Neuronal stem cell (in vitro differentiated cells): ENCODE data around the gene SLC22A9.

Experiments used
- DNase-seq: peaks from one replicate; pipeline ENCODE4 v3.0.0-alpha.2; 2013; ENCODE audit warnings: low spot score
- H2AFZ ChIP-seq: one replicate; pipeline ENCODE4 v1.6.1; 2013; ENCODE audit warnings: mild to moderate bottlenecking, low read length, inconsistent platforms
- H2AK5ac ChIP-seq: 2 replicates; pipeline ENCODE4 v1.6.1; 2013; ENCODE audit warnings: low read depth, mild to moderate bottlenecking, inconsistent platforms, low read length, moderate library complexity, mixed read lengths
- H2BK120ac ChIP-seq: 2 replicates; pipeline ENCODE4 v1.6.1; 2013; ENCODE audit warnings: low read depth, mild to moderate bottlenecking, inconsistent platforms, low read length, moderate library complexity, mixed read lengths
- H2BK12ac ChIP-seq: one replicate; pipeline ENCODE4 v1.6.1; 2013; ENCODE audit warnings: low read length, inconsistent platforms
- H2BK15ac ChIP-seq: 2 replicates; pipeline ENCODE4 v1.6.1; 2013; ENCODE audit warnings: mild to moderate bottlenecking, low read length, inconsistent platforms, mixed read lengths
- H2BK5ac ChIP-seq: one replicate; pipeline ENCODE4 v1.6.1; 2013; ENCODE audit warnings: inconsistent platforms, mild to moderate bottlenecking, low read length, moderate library complexity
- H3K14ac ChIP-seq: one replicate; pipeline ENCODE4 v1.6.1; 2013; ENCODE audit warnings: low read length, inconsistent platforms
- H3K18ac ChIP-seq: 2 replicates; pipeline ENCODE4 v1.6.1; 2013; ENCODE audit warnings: low read length, inconsistent platforms
- H3K23ac ChIP-seq: 2 replicates; pipeline ENCODE4 v1.6.1; 2013; ENCODE audit warnings: low read depth, mild to moderate bottlenecking, mixed read lengths, low read length, inconsistent platforms; ENCODE audit not compliant: poor library complexity
- H3K27ac ChIP-seq: replicated peaks from 3 replicates; pipeline ENCODE4 v1.5.1; 2013; ENCODE audit warnings: low read length, inconsistent platforms
- H3K27me3 ChIP-seq, 3 experiments: 2 replicates each; pipeline ENCODE4 v1.6.1; 2013; ENCODE audit warnings: low read length in 3 of 3, mild to moderate bottlenecking in 2 of 3, inconsistent platforms in 1 of 3, low read depth in 1 of 3, mixed read lengths in 1 of 3, moderate library complexity in 1 of 3; ENCODE audit not compliant: control insufficient read depth in 3 of 3, insufficient read depth in 3 of 3
- H3K36me3 ChIP-seq, 2 donors: replicated peaks in 1 of 2; 2 replicates each; pipeline ENCODE4 v1.6.1; 2013; ENCODE audit warnings: low read length in 2 of 2; ENCODE audit not compliant: control insufficient read depth in 2 of 2, insufficient read depth in 2 of 2
- H3K4ac ChIP-seq: 2 replicates; pipeline ENCODE4 v1.6.1; 2013; ENCODE audit warnings: inconsistent platforms, mild to moderate bottlenecking, low read length, moderate library complexity
- H3K4me1 ChIP-seq, 2 donors: 1 replicate in 1 of 2; 2 replicates in 1 of 2; pipeline ENCODE4 v1.6.1; 2013; ENCODE audit warnings: low read length in 2 of 2, low read depth in 1 of 2; ENCODE audit not compliant: control insufficient read depth in 2 of 2, insufficient read depth in 1 of 2
- H3K4me2 ChIP-seq: one replicate; pipeline ENCODE4 v1.6.1; 2013; ENCODE audit warnings: mild to moderate bottlenecking, low read length, inconsistent platforms; ENCODE audit not compliant: insufficient read depth, poor library complexity, severe bottlenecking
- H3K4me3 ChIP-seq, 2 donors: 2 replicates each; pipeline ENCODE4 v1.5.1; 2013; ENCODE audit warnings: low read length in 2 of 2, mild to moderate bottlenecking in 2 of 2, inconsistent platforms in 1 of 2, moderate library complexity in 1 of 2
- H3K79me1 ChIP-seq: one replicate; pipeline ENCODE4 v1.6.1; 2013; ENCODE audit warnings: low read depth, mild to moderate bottlenecking, inconsistent platforms, low read length, moderate library complexity
- H3K9ac ChIP-seq: one replicate; pipeline ENCODE4 v1.6.1; 2013; ENCODE audit warnings: mild to moderate bottlenecking, low read depth, low read length, inconsistent platforms; ENCODE audit not compliant: poor library complexity
- H3K9me3 ChIP-seq, 2 donors: replicated peaks in 1 of 2; 2 replicates each; pipeline versions ENCODE3 to v1.6.1; 2013; ENCODE audit warnings: low read length in 2 of 2, mild to moderate bottlenecking in 2 of 2, inconsistent platforms in 1 of 2, low read depth in 1 of 2, mixed read lengths in 1 of 2, moderate library complexity in 1 of 2; ENCODE audit not compliant: control insufficient read depth in 2 of 2, insufficient read depth in 1 of 2
- H4K8ac ChIP-seq: one replicate; pipeline ENCODE4 v1.6.1; 2013; ENCODE audit warnings: low read depth, mild to moderate bottlenecking, inconsistent platforms, low read length, moderate library complexity
- H4K91ac ChIP-seq: one replicate; pipeline ENCODE4 v1.6.1; 2013; ENCODE audit warnings: low read length, low read depth, mild to moderate bottlenecking, inconsistent platforms; ENCODE audit not compliant: poor library complexity
- WGBS, 2 donors: extraction: QIAGEN DNeasy Blood & Tissue Kit; methylation state at CpG; one replicate each; pipeline ENCODE4 v1.1.7; 2013; ENCODE audit warnings: missing lambda C conversion rate in 2 of 2, mixed read lengths in 1 of 2; ENCODE audit not compliant: insufficient read length in 2 of 2, insufficient replicate concordance in 1 of 2; ENCODE audit errors: extremely low coverage in 2 of 2; 5-methylcytosine and 5-hydroxymethylcytosine counted together

SLC22A9 gene

GRCh38 chr11:63343130-63343529 lies 26.5 kb upstream of the SLC22A9 start:
- WGBS, 2 donors: no CpG with 5 or more reads among the region's 1 CpG
- Histone ChIP-seq H3K4me2 (no peak overlapping the region), H2BK5ac (no peak overlapping the region), H2AFZ (no peak overlapping the region), H3K4me3 (no peak overlapping the region), H3K14ac (no peak overlapping the region), H3K36me3 (no peaks in the 10 kb centered on the region), H4K91ac (no peak overlapping the region), H4K8ac (no peak overlapping the region), H3K79me1 (no peaks in the 10 kb centered on the region), H3K4me1 (no peaks in the 10 kb centered on the region), H2BK120ac (no peak overlapping the region), H3K9me3 (no peaks in the 10 kb centered on the region), H3K27ac (no peak overlapping the region), H3K23ac (no peak overlapping the region), H3K18ac (no peak overlapping the region), H2BK15ac (no peak overlapping the region), H3K27me3 (no peaks in the 10 kb centered on the region), H2AK5ac (no peak overlapping the region), H3K9ac (no peak overlapping the region), H3K4ac (no peak overlapping the region), H2BK12ac (no peak overlapping the region)
- no peak for DNase-seq

GRCh38 chr11:63352144-63352543 lies 17.4 kb upstream of the SLC22A9 start:
- Histone ChIP-seq H3K4ac (no peak overlapping the region), H4K91ac (no peak overlapping the region), H3K9me3 (no peaks in the 10 kb centered on the region)

GRCh38 chr11:63362196-63362793 lies 7.3 kb upstream of the SLC22A9 start:
- Histone ChIP-seq H3K4me1 (no peaks in the 10 kb centered on the region), H3K27ac (no peak overlapping the region), H3K18ac (no peak overlapping the region), H3K14ac (no peak overlapping the region), H3K4me3 (no peak overlapping the region), H4K91ac (no peak overlapping the region), H3K9ac (no peak overlapping the region), H4K8ac (no peak overlapping the region), H3K4me2 (no peak overlapping the region), H2BK15ac (no peak overlapping the region), H3K4ac (no peak overlapping the region), H2AK5ac (no peak overlapping the region), H2BK120ac (no peak overlapping the region), H2BK5ac (no peak overlapping the region), H3K23ac (no peak overlapping the region), H2AFZ (no peak overlapping the region), H3K79me1 (no peaks in the 10 kb centered on the region), H3K27me3 (peaks cover 0 to 2% (median 0%) of the 10 kb centered on the region in 3 experiments), H3K36me3 (no peaks in the 10 kb centered on the region), H2BK12ac (no peak overlapping the region), H3K9me3 (peaks cover 0 to 3% of the 10 kb centered on the region in 2 donors)
- DNase-seq: no peak
- no CpG with 5 or more reads among the region's 1 CpG for WGBS, 2 donors

More at GRCh38 chr11:63352144-63352543, 17.4 kb upstream of the SLC22A9 start:
- no peak overlapping the region for H2AK5ac ChIP-seq
- H2AFZ ChIP-seq: no peak overlapping the region
- H2BK15ac ChIP-seq: no peak overlapping the region
- no peak overlapping the region for H2BK12ac ChIP-seq
- no peak overlapping the region for H3K23ac ChIP-seq
- no peak overlapping the region for H2BK5ac ChIP-seq
- no peaks in the 10 kb centered on the region for H3K4me1 ChIP-seq
- no peak overlapping the region for H3K14ac ChIP-seq
- H3K4me2 ChIP-seq: no peak overlapping the region
- H3K4me3 ChIP-seq: no peak overlapping the region
- no peak overlapping the region for H3K9ac ChIP-seq
- no peak overlapping the region for H3K18ac ChIP-seq
- no peaks in the 10 kb centered on the region for H3K36me3 ChIP-seq
- H4K8ac ChIP-seq: no peak overlapping the region
- H2BK120ac ChIP-seq: no peak overlapping the region
- no peak for DNase-seq
- no CpG with 5 or more reads among the region's 4 CpGs for WGBS, 2 donors
- H3K27ac ChIP-seq: no peak overlapping the region
- no peaks in the 10 kb centered on the region for H3K79me1 ChIP-seq
- H3K27me3 ChIP-seq: no peaks in the 10 kb centered on the region

- no peak overlapping the region for H3K18ac ChIP-seq
- no peak overlapping the region for H2AFZ ChIP-seq
- no peak overlapping the region for H3K9ac ChIP-seq
- H3K36me3 ChIP-seq: no peaks in the 10 kb centered on the region
- DNase-seq: no peak
- H2BK120ac ChIP-seq: no peak overlapping the region
- no peaks in the 10 kb centered on the region for H3K4me1 ChIP-seq
- H3K4ac ChIP-seq: no peak overlapping the region
- no peak overlapping the region for H3K4me2 ChIP-seq
- no peaks in the 10 kb centered on the region for H3K79me1 ChIP-seq
- H3K14ac ChIP-seq: no peak overlapping the region
- no CpG with 5 or more reads among the region's 7 CpGs for WGBS, 2 donors
- H2BK5ac ChIP-seq: no peak overlapping the region
- H3K9me3 ChIP-seq: no peaks in the 10 kb centered on the region
- H2BK15ac ChIP-seq: no peak overlapping the region
- no peak overlapping the region for H4K91ac ChIP-seq
- H4K8ac ChIP-seq: no peak overlapping the region
- H2AK5ac ChIP-seq: no peak overlapping the region
- no peak overlapping the region for H3K23ac ChIP-seq
- no peak overlapping the region for H3K27ac ChIP-seq
- H3K27me3 ChIP-seq: no peaks in the 10 kb centered on the region
- H3K4me3 ChIP-seq: no peak overlapping the region
- H2BK12ac ChIP-seq: no peak overlapping the region
These were observed 495 bp downstream of the SLC22A9 start for GRCh38 chr11:63369971-63370588.
